ENCODE measurements around the gene MYO18A.

The MYO18A gene

GRCh38 chr17:29048440-29049368 lies 131.5 kb downstream of the MYO18A start:
- DNase-seq = no peak

DNA sequence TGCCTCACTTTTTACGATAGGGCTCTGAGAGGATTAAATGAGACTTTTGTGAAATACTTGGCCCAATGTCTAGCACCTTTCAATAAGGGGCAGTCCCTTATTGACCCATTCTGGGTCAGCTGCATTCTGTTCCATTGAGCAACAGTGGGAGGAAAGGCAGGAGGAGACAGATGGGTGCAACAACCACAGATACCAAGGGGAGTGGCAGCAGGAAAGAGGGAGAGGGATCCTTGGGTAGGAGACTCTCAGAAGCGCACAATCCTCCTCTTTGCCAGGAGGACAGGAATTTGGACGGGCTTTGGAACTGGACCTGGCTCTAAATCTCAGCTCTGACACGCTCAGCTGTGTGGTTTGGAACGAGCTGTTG lies 133.7 kb downstream of the MYO18A start:
- no peak for DNase-seq

- DNase-seq = no peak
Observed at GRCh38 chr17:29045734-29046472, 134.3 kb downstream of the MYO18A start.

DNA sequence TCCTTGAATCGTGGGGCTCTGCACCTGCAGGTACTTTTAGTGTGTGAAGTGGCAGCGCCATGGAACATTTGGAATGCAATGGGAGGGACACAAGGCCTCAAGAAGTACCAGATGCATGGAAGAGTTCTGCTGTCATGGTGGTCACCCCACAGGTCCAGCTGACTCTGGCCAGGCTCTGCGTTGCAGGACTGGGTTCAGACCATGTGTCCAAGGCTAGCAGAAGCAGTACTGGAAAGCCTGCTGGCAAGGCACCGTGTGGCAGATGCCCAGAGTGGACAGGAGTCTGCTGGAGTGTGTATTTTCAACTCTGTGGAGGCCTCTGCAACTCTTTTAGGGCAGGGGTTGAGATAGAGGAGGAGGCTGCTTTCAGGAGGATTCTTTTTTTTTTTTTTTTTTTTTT lies 135.2 kb downstream of the MYO18A start:
- no peak for DNase-seq

GRCh38 chr17:29043539-29044145 lies 136.6 kb downstream of the MYO18A start:
- DNase-seq = no peak

- no peak for DNase-seq
Observed at GRCh38 chr17:29042679-29043538, 137.3 kb downstream of the MYO18A start, which contains the start of gene PIPOX. Gene PIPOX, plus strand, starts transcription at chr17:29043141. Its CDS starts 85 bp downstream, at chr17:29043226.

DNA sequence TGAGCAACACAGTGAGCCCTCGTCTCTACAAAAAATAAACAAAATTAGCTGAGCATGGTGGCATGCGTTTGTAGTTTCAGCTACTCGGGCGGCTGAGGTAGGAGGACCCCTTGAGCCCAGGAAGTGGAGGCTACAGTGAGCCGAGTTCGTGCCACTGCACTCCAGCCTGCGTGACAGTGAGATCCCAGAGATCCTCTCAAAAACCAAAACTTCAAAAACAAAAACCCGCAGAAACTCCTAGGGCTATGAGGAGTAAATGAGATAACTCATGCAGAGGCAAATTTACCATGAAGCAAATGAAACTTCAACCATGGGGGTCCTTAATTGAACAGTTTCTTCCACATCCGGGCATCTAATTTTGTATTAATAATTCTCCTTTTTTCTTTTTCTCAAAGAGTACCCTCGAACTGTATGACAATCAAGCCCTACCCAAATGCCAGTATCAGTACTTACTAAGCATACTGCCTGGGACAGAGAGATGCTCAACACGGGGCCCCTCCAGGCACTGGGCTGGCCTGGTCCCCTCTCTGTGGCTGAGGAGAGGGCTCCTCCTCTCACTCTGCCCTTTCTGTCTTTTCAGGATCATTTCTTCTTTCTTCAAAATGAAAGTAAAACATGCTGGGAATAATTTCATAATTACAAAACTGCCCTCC lies 138.0 kb downstream of the MYO18A start:
- DNase-seq = no peak

DNA sequence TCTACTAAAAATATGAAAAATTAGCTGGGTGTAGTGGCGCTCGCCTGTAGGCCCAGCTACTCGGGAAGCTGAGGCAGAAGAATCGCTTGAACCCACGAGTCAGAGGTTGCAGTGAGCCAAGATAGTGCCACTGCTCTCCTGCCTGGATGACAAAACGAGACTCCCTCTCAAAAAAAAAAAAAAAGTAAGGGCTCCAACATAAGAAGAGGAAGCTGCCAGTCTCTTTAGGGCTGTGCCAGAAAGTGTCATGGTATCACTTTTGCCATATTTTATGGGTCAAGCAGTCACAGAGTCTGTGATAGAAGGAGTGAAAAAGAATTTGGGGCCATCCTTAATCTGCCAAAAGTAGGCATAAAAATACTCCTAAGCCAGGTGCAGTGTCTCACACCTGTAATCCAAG lies 138.6 kb downstream of the MYO18A start:
- DNase-seq = no peak

- DNase-seq = no peak
Observed at GRCh38 chr17:29041091-29041490, 139.1 kb downstream of the MYO18A start.

DNA sequence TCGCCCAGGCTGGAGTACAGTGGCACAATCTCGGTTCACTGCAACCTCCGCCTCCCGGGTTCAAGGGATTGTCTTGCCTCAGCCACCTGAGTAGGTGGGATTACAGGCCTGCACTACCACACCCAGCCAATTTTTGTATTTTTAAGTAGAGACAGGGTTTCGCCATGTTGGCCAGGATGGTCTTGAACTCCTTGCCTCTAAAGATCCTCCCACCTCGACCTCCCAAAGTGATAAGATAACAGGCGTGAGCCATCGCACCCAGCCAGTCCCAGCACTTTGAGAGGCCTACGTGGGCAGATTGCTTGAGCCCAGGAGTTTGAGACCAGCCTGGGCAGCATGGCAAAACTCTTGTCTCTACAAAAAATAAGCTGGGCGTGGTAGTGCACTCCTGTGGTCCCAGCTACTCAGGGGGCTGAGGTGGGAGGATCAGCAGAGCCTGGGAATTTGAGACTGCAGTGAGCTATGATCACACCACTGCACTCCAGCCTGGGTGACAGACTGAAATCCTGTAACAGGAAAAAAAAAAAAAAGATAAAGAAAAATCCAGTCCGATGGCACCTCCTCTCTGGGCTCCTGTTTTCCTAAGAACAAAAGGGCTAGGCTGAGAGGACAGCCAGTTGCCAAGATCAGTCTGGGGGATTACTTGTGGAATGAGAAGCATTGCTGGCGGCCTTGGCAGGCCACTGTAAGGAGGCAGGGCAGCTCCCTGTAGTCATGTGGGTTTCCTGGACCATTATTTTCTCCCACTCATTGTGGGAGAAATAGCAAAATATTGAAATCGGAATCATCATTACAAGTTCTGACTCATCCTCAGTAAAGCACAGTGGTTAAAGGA lies 140.2 kb downstream of the MYO18A start:
- no peak for DNase-seq

GRCh38 chr17:29038085-29038795 lies 142.0 kb downstream of the MYO18A start:
- no peak for DNase-seq

DNA sequence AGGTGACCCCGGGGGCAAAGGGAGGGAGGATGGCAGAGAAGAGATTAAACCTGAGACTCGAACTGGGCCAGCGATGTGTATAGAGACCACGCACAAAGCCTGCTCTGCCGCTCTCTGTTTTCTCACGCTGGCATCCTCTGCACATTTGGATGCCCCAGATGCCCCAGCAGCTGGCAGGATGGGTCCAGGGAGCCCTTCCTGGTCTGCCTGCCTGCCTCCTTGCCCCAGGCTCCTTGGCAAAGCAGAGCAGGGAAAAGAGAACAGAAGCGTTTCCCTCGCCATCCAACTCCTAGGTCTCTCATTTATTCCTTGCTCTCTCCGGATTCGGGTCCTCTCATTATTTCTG lies 142.5 kb downstream of the MYO18A start:
- no peak for DNase-seq

DNA sequence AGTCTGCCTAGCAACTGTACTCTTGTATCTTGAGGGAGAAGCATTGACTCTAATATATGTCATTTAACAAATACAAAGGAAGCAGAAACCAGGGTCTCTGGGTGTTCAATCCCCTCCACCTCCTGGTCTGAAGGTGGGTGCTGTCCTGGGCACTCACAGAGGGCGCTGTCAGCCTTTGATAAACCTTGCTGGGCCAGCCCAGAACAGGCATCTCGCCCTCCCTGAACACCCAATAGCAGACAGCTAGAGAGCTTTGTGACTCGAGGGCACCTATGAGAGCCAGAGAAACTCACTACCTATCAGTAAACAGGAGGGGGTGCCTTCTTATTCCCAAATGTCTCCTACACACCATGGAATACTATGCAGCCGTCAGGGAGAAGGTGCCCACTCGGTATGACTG lies 143.6 kb downstream of the MYO18A start:
- DNase-seq = no peak

DNA sequence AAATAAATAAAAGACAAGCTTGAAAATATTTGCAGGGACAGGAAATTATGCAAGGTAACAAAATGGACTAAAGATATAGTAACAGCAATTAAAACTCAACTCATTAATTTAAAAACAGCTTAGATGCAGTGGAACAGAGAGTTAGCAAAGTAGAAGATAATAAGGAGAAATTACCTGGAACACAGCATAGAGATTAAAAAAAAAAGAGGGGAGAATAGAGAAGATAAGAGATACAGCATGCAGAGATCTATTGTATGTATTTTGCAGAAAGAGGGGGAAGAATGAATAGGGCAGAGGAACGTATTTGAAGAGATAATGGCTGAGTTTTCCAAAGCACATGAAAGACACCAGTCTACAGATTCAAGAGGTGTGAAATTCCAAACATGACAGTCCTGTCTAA lies 145.7 kb downstream of the MYO18A start:
- no peak for DNase-seq

- no peak for DNase-seq
Observed at GRCh38 chr17:29032857-29033197, 147.4 kb downstream of the MYO18A start.

DNA sequence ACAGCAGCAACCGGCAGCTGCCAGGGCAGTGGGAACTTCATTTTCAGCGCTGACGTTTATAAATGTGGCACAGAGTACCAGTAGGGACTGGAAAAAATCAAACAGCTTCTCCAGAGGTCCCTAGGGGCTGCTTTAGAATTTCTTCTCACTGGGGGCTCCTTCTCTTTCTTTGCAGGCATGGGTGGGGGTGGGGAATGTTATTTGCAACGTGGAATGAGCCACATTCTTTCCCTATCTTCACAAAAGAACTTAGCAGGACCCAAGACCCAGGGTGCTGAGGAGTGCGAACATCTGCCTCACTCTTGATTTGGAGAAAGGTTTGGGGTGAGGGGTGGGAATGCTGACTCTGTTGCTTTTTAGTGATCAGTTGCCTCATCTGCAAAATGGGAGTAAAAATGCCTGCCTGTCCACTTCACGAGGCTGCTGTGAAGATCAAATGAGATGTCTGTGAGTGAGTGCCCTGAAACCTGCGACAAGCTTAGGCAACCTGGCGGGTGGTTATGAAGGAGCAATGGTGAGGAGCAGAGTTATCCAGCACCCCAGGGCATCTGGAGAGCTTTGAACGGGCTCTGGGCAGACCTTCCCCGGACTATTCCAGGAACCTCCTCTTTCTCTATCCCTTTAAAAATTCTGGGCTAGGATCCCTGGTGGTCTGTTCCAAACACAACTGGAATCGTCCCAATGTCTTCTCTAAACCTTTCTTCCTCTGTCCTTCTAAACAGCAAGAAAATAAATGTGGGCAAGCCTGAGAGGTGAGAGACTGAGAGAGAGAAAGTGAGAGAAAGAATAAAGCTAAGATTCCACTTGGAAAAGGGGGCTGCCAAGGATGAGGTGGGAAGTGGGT lies 148.0 kb downstream of the MYO18A start:
- no peak for DNase-seq

DNA sequence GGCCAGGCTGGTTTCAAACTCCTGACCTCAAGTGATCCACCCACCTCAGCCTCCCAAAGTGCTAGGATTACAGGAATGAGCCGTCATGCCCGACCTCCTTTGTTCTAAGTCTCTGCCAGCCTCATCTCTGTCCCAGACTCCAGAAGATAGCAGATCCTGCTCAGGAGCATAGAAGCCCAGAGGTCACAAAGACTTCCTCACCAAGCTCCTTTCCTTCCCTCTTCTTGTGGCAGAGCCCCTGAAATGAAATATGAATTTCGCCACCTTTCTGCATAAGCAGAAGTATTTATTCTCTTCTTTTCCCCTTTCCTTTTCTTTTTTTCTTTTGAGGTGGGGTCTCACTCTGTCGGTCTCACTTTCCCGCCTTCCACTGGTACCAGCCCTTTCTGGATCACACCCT lies 148.7 kb downstream of the MYO18A start:
- DNase-seq = no peak

GRCh38 chr17:29024316-29024952 lies 155.8 kb downstream of the MYO18A start:
- DNase-seq = no peak

- no peak for DNase-seq
Observed at GRCh38 chr17:29022074-29022473, 158.1 kb downstream of the MYO18A start.

All from stimulated activated CD4-positive, alpha-beta T cell treated with anti-CD3 and anti-CD28 coated beads, Interleukin-4, amount 100 ng/mL, for 1 hour (primary cell).